Lower leg skin (tissue), 3 donors: ENCODE data around the gene RCAN3.

Experiments
- POLR2A ChIP-seq, 2 donors: fragments of 450-650 bp; IDR thresholded peaks; one replicate each; pipeline ENCODE4 v1.6.1; 2016 to 2017; ENCODE audit warnings: antibody characterized with exemption in 2 of 2, mild to moderate bottlenecking in 1 of 2, moderate library complexity in 1 of 2
- TF ChIP-seq, protein P1 (sequence below), 3 donors: fragments of 450-650 bp; IDR thresholded peaks; one replicate each; pipeline ENCODE4 v1.5.1; 2016; ENCODE audit warnings: antibody characterized with exemption in 3 of 3, mild to moderate bottlenecking in 3 of 3, moderate library complexity in 2 of 3

DNA sequence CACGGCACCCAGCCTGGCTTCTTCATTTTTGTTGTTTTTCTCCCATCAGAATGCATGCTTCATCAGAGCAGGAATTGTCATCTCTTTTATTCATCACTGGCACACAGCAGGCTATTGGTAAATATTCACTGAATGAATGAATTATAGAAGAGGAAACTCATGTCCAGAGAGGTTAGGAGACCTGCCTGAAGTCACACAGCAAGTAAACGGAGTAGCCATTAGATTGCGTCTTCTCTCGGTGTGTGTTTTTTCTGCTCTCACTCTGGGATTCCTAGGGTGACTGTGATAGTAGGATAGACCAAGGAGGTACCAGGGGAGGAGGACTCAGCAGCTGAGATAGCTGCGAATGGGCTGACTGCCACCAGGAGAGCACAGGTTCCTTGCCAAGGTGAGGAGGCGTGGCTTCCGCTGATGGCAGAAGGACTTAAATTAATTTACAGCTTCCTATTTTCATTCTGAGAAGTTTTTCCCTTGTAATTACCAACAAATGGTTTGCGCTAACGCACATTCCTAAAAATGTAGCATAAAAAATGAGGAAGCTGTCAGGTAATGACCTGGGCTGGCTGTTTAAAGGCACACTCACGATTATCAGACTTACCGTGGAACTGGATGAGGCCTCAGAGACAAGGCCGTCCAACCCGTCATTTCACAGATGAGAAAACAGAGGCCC is 48.8 kb downstream of the RCAN3 start:
- TF ChIP-seq, protein P1, sequence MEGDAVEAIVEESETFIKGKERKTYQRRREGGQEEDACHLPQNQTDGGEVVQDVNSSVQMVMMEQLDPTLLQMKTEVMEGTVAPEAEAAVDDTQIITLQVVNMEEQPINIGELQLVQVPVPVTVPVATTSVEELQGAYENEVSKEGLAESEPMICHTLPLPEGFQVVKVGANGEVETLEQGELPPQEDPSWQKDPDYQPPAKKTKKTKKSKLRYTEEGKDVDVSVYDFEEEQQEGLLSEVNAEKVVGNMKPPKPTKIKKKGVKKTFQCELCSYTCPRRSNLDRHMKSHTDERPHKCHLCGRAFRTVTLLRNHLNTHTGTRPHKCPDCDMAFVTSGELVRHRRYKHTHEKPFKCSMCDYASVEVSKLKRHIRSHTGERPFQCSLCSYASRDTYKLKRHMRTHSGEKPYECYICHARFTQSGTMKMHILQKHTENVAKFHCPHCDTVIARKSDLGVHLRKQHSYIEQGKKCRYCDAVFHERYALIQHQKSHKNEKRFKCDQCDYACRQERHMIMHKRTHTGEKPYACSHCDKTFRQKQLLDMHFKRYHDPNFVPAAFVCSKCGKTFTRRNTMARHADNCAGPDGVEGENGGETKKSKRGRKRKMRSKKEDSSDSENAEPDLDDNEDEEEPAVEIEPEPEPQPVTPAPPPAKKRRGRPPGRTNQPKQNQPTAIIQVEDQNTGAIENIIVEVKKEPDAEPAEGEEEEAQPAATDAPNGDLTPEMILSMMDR (IDR thresholded peaks at IDR 0.05): no peak
- TF ChIP-seq POLR2A (IDR thresholded peaks at IDR 0.05): no peak
